Neural cell (in vitro differentiated cells): Measurements from ENCODE around the gene DR1. TPM values are rescaled to one million over a fixed set of nuclear protein-coding genes. Genes with fewer than 3 reads are reported as not detected.

Experiments
- H2AFZ ChIP-seq: fragments of 200-600, 300-800 bp; sonication (generic), shearing (Covaris generic); 2 replicates; pipeline ENCODE4 v1.6.0; 2014; ENCODE audit warnings: low read depth, mild to moderate bottlenecking, antibody characterized with exemption, low read length, moderate library complexity
- H3F3A ChIP-seq: fragments of 200-600 bp; shearing (Covaris generic); 2 replicates; pipeline ENCODE4 v1.6.1; 2016; ENCODE audit warnings: mild to moderate bottlenecking, moderate library complexity, mixed read lengths, antibody characterized with exemption, low read length; ENCODE audit not compliant: insufficient read depth, poor library complexity, severe bottlenecking
- H3K27ac ChIP-seq: fragments of 200-600, 300-800 bp; sonication (generic), shearing (Covaris generic); 2 replicates; pipeline ENCODE4 v1.5.1; 2014; ENCODE audit warnings: mild to moderate bottlenecking, low read length, moderate library complexity
- H3K27me3 ChIP-seq: fragments of 300-800, 200-600 bp; sonication (generic), shearing (Covaris generic); 2 replicates; pipeline ENCODE4 v1.6.0; 2014; ENCODE audit warnings: mild to moderate bottlenecking, low read depth, low read length, moderate library complexity; ENCODE audit not compliant: insufficient read depth
- H3K36me3 ChIP-seq: fragments of 300-800, 200-600 bp; sonication (generic), shearing (Covaris generic); 2 replicates; pipeline ENCODE4 v1.5.1; 2014; ENCODE audit warnings: mild to moderate bottlenecking, antibody characterized with exemption, low read length, moderate library complexity; ENCODE audit not compliant: insufficient read depth
- H3K4me2 ChIP-seq: fragments of 300-800, 200-600 bp; sonication (generic), shearing (Covaris generic); 2 replicates; pipeline ENCODE4 v1.6.0; 2014; ENCODE audit warnings: mild to moderate bottlenecking, low read length
- H3K4me3 ChIP-seq: fragments of 300-800, 200-600 bp; sonication (generic), shearing (Covaris generic); 2 replicates; pipeline ENCODE4 v1.5.1; 2014; ENCODE audit warnings: mild to moderate bottlenecking, low read length, moderate library complexity
- H3K79me2 ChIP-seq: fragments of 200-600 bp; shearing (Covaris generic); replicated peaks from 2 replicates; pipeline ENCODE4 v1.6.0; 2014; ENCODE audit warnings: mild to moderate bottlenecking, low read length, moderate library complexity; ENCODE audit not compliant: insufficient read depth
- H3K9ac ChIP-seq: fragments of 300-800, 200-600 bp; sonication (generic), shearing (Covaris generic); 2 replicates; pipeline ENCODE4 v1.6.1; 2016; ENCODE audit warnings: mild to moderate bottlenecking, low read length, mixed read lengths
- H3K9me2 ChIP-seq: fragments of 200-600 bp; shearing (Covaris generic); 2 replicates; pipeline ENCODE4 v1.6.1; 2016; ENCODE audit warnings: mild to moderate bottlenecking, low read length, mixed read lengths; ENCODE audit not compliant: insufficient read depth
- H3K9me3 ChIP-seq: fragments of 200-600, 300-800 bp; sonication (generic), shearing (Covaris generic); 2 replicates; pipeline ENCODE4 v1.6.1; 2016; ENCODE audit warnings: mild to moderate bottlenecking, mixed run types, low read length, moderate library complexity, mixed read lengths
- H4K20me1 ChIP-seq: fragments of 200-600 bp; shearing (Covaris generic); 2 replicates; pipeline ENCODE4 v1.6.1; 2016; ENCODE audit warnings: mild to moderate bottlenecking, mixed run types; ENCODE audit not compliant: insufficient read depth
- CTCF ChIP-seq: fragments of 450-650 bp; IDR thresholded peaks from 2 replicates; pipeline ENCODE4 v1.5.1; 2014; ENCODE audit warnings: antibody characterized with exemption, mild to moderate bottlenecking, moderate library complexity; ENCODE audit not compliant: poor library complexity, severe bottlenecking
- EP300 ChIP-seq: fragments of 450-650 bp; conservative IDR thresholded peaks from 2 replicates; pipeline ENCODE4 v1.6.1; 2014; ENCODE audit warnings: antibody characterized with exemption, mild to moderate bottlenecking, moderate library complexity; ENCODE audit not compliant: poor library complexity, severe bottlenecking
- EZH2 ChIP-seq: fragments of 200-600, 300-800 bp; shearing (Covaris generic), sonication (generic); IDR thresholded peaks from 2 replicates; pipeline ENCODE4 v1.6.1; 2014; ENCODE audit warnings: antibody characterized with exemption, low read length, borderline replicate concordance, mild to moderate bottlenecking; ENCODE audit not compliant: insufficient read depth, poor library complexity, severe bottlenecking
- MXI1 ChIP-seq: fragments of 450-650 bp; conservative IDR thresholded peaks from 2 replicates; pipeline ENCODE4 v1.6.1; 2014; ENCODE audit warnings: antibody characterized with exemption, mild to moderate bottlenecking; ENCODE audit not compliant: poor library complexity, severe bottlenecking
- POLR2AphosphoS5 ChIP-seq: IDR thresholded peaks from 2 replicates; pipeline ENCODE4 v1.6.1; 2012
- RAD21 ChIP-seq: fragments of 450-650 bp; conservative IDR thresholded peaks from 2 replicates; pipeline ENCODE4 v1.6.1; 2014; ENCODE audit warnings: antibody characterized with exemption, mild to moderate bottlenecking, moderate library complexity
- REST ChIP-seq: IDR thresholded peaks from 2 replicates; pipeline ENCODE4 v1.6.1; 2012; ENCODE audit warnings: borderline replicate concordance
- SMC3 ChIP-seq: fragments of 450-650 bp; conservative IDR thresholded peaks from 2 replicates; pipeline ENCODE4 v1.6.1; 2014; ENCODE audit warnings: antibody characterized with exemption, mild to moderate bottlenecking, moderate library complexity; ENCODE audit not compliant: poor library complexity
- TAF1 ChIP-seq: IDR thresholded peaks from 2 replicates; pipeline ENCODE4 v1.6.1; 2012; ENCODE audit warnings: low read depth
- polyA plus RNA-seq: library from polyadenylated mRNA; depleted of rRNA; stranded (reverse); fragments of >200 nt; gene quantifications from 2 replicates; pipeline ENCODE4 v1.2.3, GENCODE V29; 2014

DR1 gene
- polyA plus RNA-seq, 1 donor from 2014 or later: 57.2 TPM

DNA sequence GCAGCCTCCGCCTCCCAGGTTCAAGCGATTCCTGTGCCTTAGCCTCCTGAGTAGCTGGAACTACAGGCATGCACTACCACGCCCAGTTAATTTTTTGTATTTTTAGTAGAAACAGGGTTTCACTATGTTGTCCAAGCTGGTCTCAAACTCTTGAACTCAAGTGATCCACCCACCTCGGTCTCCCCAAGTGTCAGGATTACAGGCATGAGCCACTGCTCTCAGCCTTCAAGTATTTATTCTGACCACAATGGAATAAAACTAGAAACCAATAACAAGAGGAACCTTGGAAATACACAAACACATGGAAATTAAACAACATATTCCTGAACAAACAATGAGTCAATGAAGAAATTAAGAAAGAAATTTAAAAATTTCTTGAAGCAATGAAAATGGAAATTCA lies 32.7 kb upstream of the DR1 start:
- H3K9me3 ChIP-seq: no peaks in the 10 kb centered on the region
- H3K9me2 ChIP-seq: no peaks in the 10 kb centered on the region

GRCh38 chr1:93317207-93317606 lies 28.5 kb upstream of the DR1 start:
- H4K20me1 ChIP-seq: no peaks in the 10 kb centered on the region
- no peaks in the 10 kb centered on the region for H3K27me3 ChIP-seq
- H3K9me2 ChIP-seq: no peaks in the 10 kb centered on the region
- TF ChIP-seq MXI1: no peak
- no peak for TF ChIP-seq REST
- TF ChIP-seq EZH2: no peak
- no peak for TF ChIP-seq TAF1
- TF ChIP-seq CTCF: no peak
- no peak for TF ChIP-seq POLR2AphosphoS5
- TF ChIP-seq EP300: no peak
- TF ChIP-seq SMC3: no peak
- no peak for TF ChIP-seq RAD21
- H3K4me2 ChIP-seq: no peak overlapping the region
- no peak overlapping the region for H2AFZ ChIP-seq
- H3K36me3 ChIP-seq: no peaks in the 10 kb centered on the region
- H3K4me3 ChIP-seq: no peak overlapping the region
- no peaks in the 10 kb centered on the region for H3K79me2 ChIP-seq
- no peak overlapping the region for H3K9ac ChIP-seq
- H3F3A ChIP-seq: no peaks in the 10 kb centered on the region
- H3K9me3 ChIP-seq: no peaks in the 10 kb centered on the region
- no peak overlapping the region for H3K27ac ChIP-seq

More for the DNA sequence above, 32.7 kb upstream of the DR1 start:
- Histone ChIP-seq H2AFZ (no peak overlapping the region), H3K4me3 (no peak overlapping the region), H3K36me3 (no peaks in the 10 kb centered on the region), H4K20me1 (no peaks in the 10 kb centered on the region), H3K79me2 (no peaks in the 10 kb centered on the region), H3K27me3 (no peaks in the 10 kb centered on the region), H3F3A (no peaks in the 10 kb centered on the region), H3K27ac (no peak overlapping the region), H3K4me2 (no peak overlapping the region), H3K9ac (no peak overlapping the region)
- TF ChIP-seq EZH2 (no peak), EP300 (no peak), MXI1 (no peak), RAD21 (no peak), TAF1 (no peak)

DNA sequence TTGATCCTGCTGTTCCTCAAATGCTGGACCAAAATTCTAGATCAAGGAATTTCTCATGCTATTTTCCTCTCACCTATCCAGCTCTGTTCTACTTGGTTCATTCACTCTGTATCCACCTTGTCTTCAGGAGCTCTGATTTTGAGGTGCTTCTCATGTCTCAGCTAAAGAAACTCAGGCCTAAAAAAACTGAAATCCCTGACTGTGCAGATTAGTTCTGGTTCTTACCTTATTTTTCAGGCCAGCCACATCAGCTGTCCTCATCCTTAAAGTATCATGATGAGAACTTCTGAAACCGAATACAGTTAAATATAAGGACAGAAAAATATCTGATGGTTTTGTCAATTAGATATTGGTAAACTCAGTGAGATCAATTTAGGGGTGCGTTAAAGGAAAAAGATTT lies 27.8 kb upstream of the DR1 start:
- H3K9me3 ChIP-seq: no peaks in the 10 kb centered on the region
- H3K27me3 ChIP-seq: no peaks in the 10 kb centered on the region
- H4K20me1 ChIP-seq: no peaks in the 10 kb centered on the region
- H3K4me2 ChIP-seq: no peak overlapping the region
- H3K4me3 ChIP-seq: no peak overlapping the region
- no peak overlapping the region for H3K9ac ChIP-seq
- no peak overlapping the region for H2AFZ ChIP-seq
- no peaks in the 10 kb centered on the region for H3K36me3 ChIP-seq
- no peaks in the 10 kb centered on the region for H3K79me2 ChIP-seq
- H3K9me2 ChIP-seq: no peaks in the 10 kb centered on the region
- H3K27ac ChIP-seq: no peak overlapping the region
- TF ChIP-seq MXI1 (no peak), POLR2AphosphoS5 (no peak), EP300 (no peak), SMC3 (no peak), TAF1 (no peak), REST (no peak), RAD21 (no peak), CTCF (no peak), EZH2 (no peak)
- no peaks in the 10 kb centered on the region for H3F3A ChIP-seq
